HCT116 (cell line): Measurements from ENCODE around the gene TMCO4. TPM values are rescaled to one million over a fixed set of nuclear protein-coding genes. Genes with fewer than 3 reads are reported as not detected.

Source experiments
- ATAC-seq: fragments of 200-7000 bp; cut with Tn5 transposase; 2 replicates; pipeline ENCODE4 v1.9.1; 2020; ENCODE audit warnings: mild to moderate bottlenecking, moderate library complexity
- BruUV-seq: library from RNA; stranded (reverse); fragments of 400-500 nt; replicated peaks from 2 replicates; lab custom pipeline; 2021; lab: Mats Ljungman, UMichigan
- CTCF ChIA-PET: fragments of 300-600 bp; sonication (Branson Sonifier 250); formaldehyde crosslinking; loops from one replicate; lab custom pipeline; 2021; ENCODE audit warnings: antibody characterized with exemption; lab: Charles Lee
- POLR2A ChIA-PET: fragments of 300-600, 350-600 bp; sonication (Branson Sonifier 250); formaldehyde crosslinking; loops from one replicate; lab custom pipeline; 2021; ENCODE audit warnings: antibody characterized with exemption; lab: Charles Lee
- RAD21 ChIA-PET, 2 experiments: fragments of 300-600 bp; sonication (Branson Sonifier 250); formaldehyde crosslinking; loops; one replicate each; lab custom pipeline; 2023; ENCODE audit warnings: low total read pairs in 2 of 2; ENCODE audit not compliant: uncharacterized antibody in 2 of 2, unreplicated experiment in 2 of 2, low non-redundant PET in 1 of 2; lab: Charles Lee
- DNase-seq: peaks from one replicate; pipeline ENCODE4 v3.0.0-alpha.2; 2010; ENCODE audit warnings: low read depth, low spot score
- H2AFZ ChIP-seq: fragments of 200-600 bp; shearing (Covaris generic), sonication (generic); 2 replicates; pipeline ENCODE4 v1.6.1; 2017; ENCODE audit warnings: low read depth, mixed run types, mixed read lengths, antibody characterized with exemption, low read length; ENCODE audit not compliant: poor library complexity, severe bottlenecking
- H3K27ac ChIP-seq: 2 replicates; pipeline ENCODE4 v1.5.1; 2012; ENCODE audit warnings: low read depth, low read length
- H3K27me3 ChIP-seq: fragments of 200-600 bp; sonication (generic); 2 replicates; pipeline ENCODE4 v1.6.1; 2016; ENCODE audit warnings: mixed run types, low read length, mixed read lengths; ENCODE audit not compliant: insufficient read depth
- H3K36me3 ChIP-seq, 2 experiments: fragments of 200-500 bp in 1 of 2; fragments of 200-600 bp in 1 of 2; sonication (Bioruptor generic) in 1 of 2; sonication (generic) in 1 of 2; 2 replicates each; pipeline versions ENCODE4 v1.5.1 to v1.6.1; 2014 to 2016; ENCODE audit warnings: low read length in 2 of 2, inconsistent platforms in 1 of 2, mixed read lengths in 1 of 2, mixed run types in 1 of 2; ENCODE audit not compliant: insufficient read depth in 2 of 2, control insufficient read depth in 1 of 2
- H3K4me1 ChIP-seq, 2 experiments: fragments of 200-600 bp in 1 of 2; sonication (generic) in 1 of 2; 2 replicates each; pipeline versions ENCODE4 v1.5.1 to v1.6.1; 2012 to 2017; ENCODE audit warnings: low read length in 2 of 2, inconsistent platforms in 1 of 2, mild to moderate bottlenecking in 1 of 2, mixed read lengths in 1 of 2, mixed run types in 1 of 2, moderate library complexity in 1 of 2; ENCODE audit not compliant: insufficient read depth in 2 of 2, control insufficient read depth in 1 of 2
- H3K4me2 ChIP-seq: fragments of 200-600 bp; sonication (generic); 2 replicates; pipeline ENCODE4 v1.6.1; 2017; ENCODE audit warnings: mixed run types, low read length, mixed read lengths
- H3K4me3 ChIP-seq, 2 experiments: fragments of 200-600 bp in 1 of 2; sonication (generic) in 1 of 2; replicated peaks in 1 of 2; 2 replicates each; pipeline ENCODE4 v1.5.1; 2011 to 2016; ENCODE audit warnings: low read length in 2 of 2, control low read depth in 1 of 2, low read depth in 1 of 2, mild to moderate bottlenecking in 1 of 2, mixed read lengths in 1 of 2, mixed run types in 1 of 2
- H3K79me2 ChIP-seq: fragments of 200-600 bp; sonication (generic); 2 replicates; pipeline ENCODE4 v1.6.1; 2017; ENCODE audit warnings: mild to moderate bottlenecking, mixed run types, low read length, moderate library complexity, mixed read lengths; ENCODE audit not compliant: insufficient read depth
- H3K9ac ChIP-seq: fragments of 200-600 bp; sonication (generic); 2 replicates; pipeline ENCODE4 v1.6.1; 2016; ENCODE audit warnings: low read length, mixed read lengths
- H3K9me2 ChIP-seq: fragments of 200-600 bp; sonication (generic), shearing (Covaris generic); 2 replicates; pipeline ENCODE4 v1.6.1; 2017; ENCODE audit warnings: mixed run types, mild to moderate bottlenecking, moderate library complexity; ENCODE audit not compliant: insufficient read depth
- H3K9me3 ChIP-seq, 2 experiments: fragments of 200-500 bp in 1 of 2; fragments of 200-600 bp in 1 of 2; sonication (Bioruptor generic) in 1 of 2; sonication (generic) in 1 of 2; 2 replicates each; pipeline ENCODE4 v1.6.1; 2014 to 2017; ENCODE audit warnings: low read length in 2 of 2, mixed read lengths in 2 of 2, inconsistent platforms in 1 of 2, low read depth in 1 of 2, mild to moderate bottlenecking in 1 of 2, mixed run types in 1 of 2, moderate library complexity in 1 of 2; ENCODE audit not compliant: control insufficient read depth in 1 of 2, insufficient read depth in 1 of 2
- H4K20me1 ChIP-seq: fragments of 200-600 bp; sonication (generic), shearing (Covaris generic); 2 replicates; pipeline ENCODE4 v1.6.1; 2017; ENCODE audit warnings: mixed run types, mild to moderate bottlenecking, moderate library complexity; ENCODE audit not compliant: insufficient read depth
- ATF3 ChIP-seq: IDR thresholded peaks from 2 replicates; pipeline ENCODE4 v1.6.1; 2012
- CBX3 ChIP-seq: IDR thresholded peaks from 2 replicates; pipeline ENCODE4 v1.6.1; 2012; ENCODE audit warnings: low read depth
- CTCF ChIP-seq, 3 experiments: fragments of 200-600 bp in 1 of 3; sonication (generic) in 1 of 3; IDR thresholded peaks in 2 of 3; conservative IDR thresholded peaks in 1 of 3; 2 replicates each; pipeline ENCODE4 v1.5.1; 2012 to 2017; ENCODE audit warnings: low read depth in 2 of 3, low read length in 2 of 3, antibody characterized with exemption in 1 of 3, borderline replicate concordance in 1 of 3, control low read depth in 1 of 3, mild to moderate bottlenecking in 1 of 3, mixed read lengths in 1 of 3, mixed run types in 1 of 3, moderate library complexity in 1 of 3; ENCODE audit not compliant: insufficient read depth in 1 of 3
- EGR1 ChIP-seq: IDR thresholded peaks from 2 replicates; pipeline ENCODE4 v1.6.1; 2012; ENCODE audit warnings: low read depth
- ELF1 ChIP-seq: IDR thresholded peaks from 2 replicates; pipeline ENCODE4 v1.6.1; 2012; ENCODE audit warnings: low read depth, borderline replicate concordance
- FOSL1 ChIP-seq: IDR thresholded peaks from 2 replicates; pipeline ENCODE4 v1.6.1; 2012; ENCODE audit warnings: low read depth
- JUND ChIP-seq: IDR thresholded peaks from 2 replicates; pipeline ENCODE4 v1.6.1; 2012
- MAX ChIP-seq: IDR thresholded peaks from 2 replicates; pipeline ENCODE4 v1.6.1; 2012
- POLR2A ChIP-seq: IDR thresholded peaks from 2 replicates; pipeline ENCODE4 v1.7.0; 2011; ENCODE audit warnings: borderline replicate concordance; ENCODE audit not compliant: insufficient read depth, insufficient read length; ENCODE audit errors: extremely low read depth
- POLR2AphosphoS5 ChIP-seq: IDR thresholded peaks from 2 replicates; pipeline ENCODE4 v1.6.1; 2011; ENCODE audit warnings: mild to moderate bottlenecking, low read depth, low read length, moderate library complexity
- RAD21 ChIP-seq: IDR thresholded peaks from 2 replicates; pipeline ENCODE4 v1.6.1; 2012; ENCODE audit warnings: low read depth, mild to moderate bottlenecking
- SIN3A ChIP-seq: IDR thresholded peaks from 2 replicates; pipeline ENCODE4 v1.6.1; 2012; ENCODE audit warnings: low read depth
- SP1 ChIP-seq: IDR thresholded peaks from 2 replicates; pipeline ENCODE4 v1.6.1; 2012; ENCODE audit warnings: low read depth
- SRF ChIP-seq: IDR thresholded peaks from 2 replicates; pipeline ENCODE4 v1.6.1; 2012; ENCODE audit warnings: low read depth
- TCF7L2 ChIP-seq: IDR thresholded peaks from 2 replicates; pipeline ENCODE4 v1.7.0; 2011; ENCODE audit warnings: borderline replicate concordance, inconsistent platforms; ENCODE audit not compliant: insufficient read depth, insufficient read length; ENCODE audit errors: extremely low read depth
- intact Hi-C: fragments of 100-400 bp; cut with micrococcal nuclease; formaldehyde crosslinking; loops from 2 replicates; pipeline ENCODE4 v1.10.0; 2022
- total RNA-seq: library from RNA; stranded (reverse); gene quantifications from one replicate; pipeline ENCODE4 v1.2.1, GENCODE V29; 2021; ENCODE audit not compliant: unreplicated experiment
- TF ChIP-seq, protein P1 (sequence below): IDR thresholded peaks from 2 replicates; pipeline ENCODE4 v1.6.1; 2011; ENCODE audit warnings: mild to moderate bottlenecking, low read length, moderate library complexity; ENCODE audit not compliant: insufficient replicate concordance; ENCODE audit errors: extremely low read depth

The TMCO4 gene
- total RNA-seq, 1 experiment from 2014 or later = 12.7 TPM

- no peaks in the 10 kb centered on the region for H3K9me3 ChIP-seq
- H3K9ac ChIP-seq = peak overlapping the region; percentile 36; the same call in 1 of the 2 replicates
- H3K9me2 ChIP-seq = no peaks in the 10 kb centered on the region
- H3K4me1 ChIP-seq = no peaks in the 10 kb centered on the region
- H3K4me2 ChIP-seq = peak overlapping the region; percentile 69
- TF ChIP-seq JUND (no peak), SP1 (no peak), EGR1 (no peak), POLR2A (no peak), RAD21 (no peak), SIN3A (no peak), ATF3 (no peak), TCF7L2 (no peak), MAX (no peak), FOSL1 (no peak), ELF1 (no peak), POLR2AphosphoS5 (no peak), SRF (no peak), CBX3 (no peak), CTCF (IDR thresholded peaks at IDR 0.05 in 2 of 3, conservative IDR thresholded peaks at IDR 0.05 in 1 of 3; ENCODE audit: borderline replicate concordance in 1 of 3, insufficient read depth in 1 of 3, low read depth in 2 of 3, low read length in 2 of 3) (no peak)
- TF ChIP-seq, protein P1, sequence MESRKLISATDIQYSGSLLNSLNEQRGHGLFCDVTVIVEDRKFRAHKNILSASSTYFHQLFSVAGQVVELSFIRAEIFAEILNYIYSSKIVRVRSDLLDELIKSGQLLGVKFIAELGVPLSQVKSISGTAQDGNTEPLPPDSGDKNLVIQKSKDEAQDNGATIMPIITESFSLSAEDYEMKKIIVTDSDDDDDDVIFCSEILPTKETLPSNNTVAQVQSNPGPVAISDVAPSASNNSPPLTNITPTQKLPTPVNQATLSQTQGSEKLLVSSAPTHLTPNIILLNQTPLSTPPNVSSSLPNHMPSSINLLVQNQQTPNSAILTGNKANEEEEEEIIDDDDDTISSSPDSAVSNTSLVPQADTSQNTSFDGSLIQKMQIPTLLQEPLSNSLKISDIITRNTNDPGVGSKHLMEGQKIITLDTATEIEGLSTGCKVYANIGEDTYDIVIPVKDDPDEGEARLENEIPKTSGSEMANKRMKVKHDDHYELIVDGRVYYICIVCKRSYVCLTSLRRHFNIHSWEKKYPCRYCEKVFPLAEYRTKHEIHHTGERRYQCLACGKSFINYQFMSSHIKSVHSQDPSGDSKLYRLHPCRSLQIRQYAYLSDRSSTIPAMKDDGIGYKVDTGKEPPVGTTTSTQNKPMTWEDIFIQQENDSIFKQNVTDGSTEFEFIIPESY = no peak
- peak overlapping the region; percentile 30 to 51 for H3K4me3 ChIP-seq
- H4K20me1 ChIP-seq = no peaks in the 10 kb centered on the region
- no peaks in the 10 kb centered on the region for H3K79me2 ChIP-seq
- H3K27me3 ChIP-seq = no peaks in the 10 kb centered on the region
- H3K27ac ChIP-seq = peak overlapping the region; percentile 32; the same call in 1 of the 2 replicates
- no peak; the same call in 1 of the 2 replicates for ATAC-seq
- DNase-seq = no peak
- intact Hi-C loops = no loop called here
- CTCF ChIA-PET = interaction anchor here (0.6 kb wide), 1 partner anchor 17 kb away, joined by 3 read pairs; no protein-coding TSS in a partner anchor
- POLR2A ChIA-PET = no interaction called here
- H2AFZ ChIP-seq = no peak overlapping the region
- RAD21 ChIA-PET = no interaction called here
- H3K36me3 ChIP-seq = no peaks in the 10 kb centered on the region
- BruUV-seq = no TSS peak
Measured at GRCh38 chr1:19665186-19665495, 134.6 kb downstream of the TMCO4 start.
